ENCODE measurements around the gene PDK4.

PDK4 gene

GRCh38 chr7:95593343-95593742 is 3.0 kb downstream of the PDK4 start:
- no peak for TF ChIP-seq CTCF (IDR thresholded peaks at IDR 0.05; ENCODE audit: low read depth, low read length, missing control alignments)
- in situ Hi-C loops (cut with HindIII; ENCODE audit: low pct_ligation_motif_present, low sequenced_read_pairs), result no loop called here
- no peak for DNase-seq
- Histone ChIP-seq H3K36me3 (replicated peaks) (no peaks in the 10 kb centered on the region), H3K27ac (no peak overlapping the region), H3K27me3 (replicated peaks) (no peaks in the 10 kb centered on the region), H3K4me3 (ENCODE audit: low read depth, low read length) (no peak overlapping the region)

GRCh38 chr7:95592570-95592969 is 3.7 kb downstream of the PDK4 start:
- Histone ChIP-seq H3K4me3 (ENCODE audit: low read depth, low read length) (no peak overlapping the region), H3K27ac (no peak overlapping the region), H3K36me3 (replicated peaks) (no peaks in the 10 kb centered on the region), H3K27me3 (replicated peaks) (no peaks in the 10 kb centered on the region)
- in situ Hi-C loops (cut with HindIII; ENCODE audit: low pct_ligation_motif_present, low sequenced_read_pairs), result no loop called here
- no peak for TF ChIP-seq CTCF (IDR thresholded peaks at IDR 0.05; ENCODE audit: low read depth, low read length, missing control alignments)
- DNase-seq, result no peak

- no peak for TF ChIP-seq CTCF (IDR thresholded peaks at IDR 0.05; ENCODE audit: low read depth, low read length, missing control alignments)
- in situ Hi-C loops (cut with HindIII; ENCODE audit: low pct_ligation_motif_present, low sequenced_read_pairs), result no loop called here
- DNase-seq, result no peak
- Histone ChIP-seq H3K4me3 (ENCODE audit: low read depth, low read length) (no peak overlapping the region), H3K27me3 (replicated peaks) (no peaks in the 10 kb centered on the region), H3K36me3 (replicated peaks) (no peaks in the 10 kb centered on the region), H3K27ac (no peak overlapping the region)
Observed at GRCh38 chr7:95590387-95591248, 5.7 kb downstream of the PDK4 start.

GRCh38 chr7:95589766-95590165 is 6.5 kb downstream of the PDK4 start:
- no peaks in the 10 kb centered on the region for H3K27me3 ChIP-seq (replicated peaks)
- no peak overlapping the region for H3K4me3 ChIP-seq (ENCODE audit: low read depth, low read length)
- H3K36me3 ChIP-seq (replicated peaks), result no peaks in the 10 kb centered on the region
- in situ Hi-C loops (cut with HindIII; ENCODE audit: low pct_ligation_motif_present, low sequenced_read_pairs), result no loop called here
- no peak for TF ChIP-seq CTCF (IDR thresholded peaks at IDR 0.05; ENCODE audit: low read depth, low read length, missing control alignments)
- no peak for DNase-seq
- no peak overlapping the region for H3K27ac ChIP-seq

- TF ChIP-seq CTCF (IDR thresholded peaks at IDR 0.05; ENCODE audit: low read depth, low read length, missing control alignments), result no peak
- Histone ChIP-seq H3K36me3 (replicated peaks) (no peaks in the 10 kb centered on the region), H3K27me3 (replicated peaks) (no peaks in the 10 kb centered on the region), H3K4me3 (ENCODE audit: low read depth, low read length) (no peak overlapping the region), H3K27ac (no peak overlapping the region)
- DNase-seq, result no peak
- in situ Hi-C loops (cut with HindIII; ENCODE audit: low pct_ligation_motif_present, low sequenced_read_pairs), result no loop called here
Observed at GRCh38 chr7:95589031-95589430, 7.3 kb downstream of the PDK4 start.

GRCh38 chr7:95586951-95587301 is 9.4 kb downstream of the PDK4 start:
- DNase-seq, result no peak
- Histone ChIP-seq H3K36me3 (replicated peaks) (no peaks in the 10 kb centered on the region), H3K4me3 (ENCODE audit: low read depth, low read length) (no peak overlapping the region), H3K27ac (no peak overlapping the region), H3K27me3 (replicated peaks) (no peaks in the 10 kb centered on the region)
- in situ Hi-C loops (cut with HindIII; ENCODE audit: low pct_ligation_motif_present, low sequenced_read_pairs), result no loop called here
- no peak for TF ChIP-seq CTCF (IDR thresholded peaks at IDR 0.05; ENCODE audit: low read depth, low read length, missing control alignments)

Measured in brain microvascular endothelial cell (primary cell).